Erythroblast (primary cell): Measurements from ENCODE around the gene LIME1.

Experiments
- DNase-seq, 2 experiments: peaks; one replicate each; lab custom pipeline; 2025; lab: John Stamatoyannopoulos, UW
- GATA1 ChIP-seq: IDR thresholded peaks from 2 replicates; pipeline ENCODE4 v1.6.1; 2011; ENCODE audit warnings: low read depth, mild to moderate bottlenecking, control low read depth, low read length, moderate library complexity
- POLR2A ChIP-seq: IDR thresholded peaks from 2 replicates; pipeline ENCODE4 v1.6.1; 2011; ENCODE audit warnings: mild to moderate bottlenecking, low read length

LIME1 gene

GRCh38 chr20:63743210-63743970, 6.9 kb downstream of the LIME1 start:
- TF ChIP-seq POLR2A, result no peak
- TF ChIP-seq GATA1, result no peak
- DNase-seq, result no peak

GRCh38 chr20:63744158-63744557, 7.7 kb downstream of the LIME1 start:
- no peak for TF ChIP-seq POLR2A
- TF ChIP-seq GATA1, result no peak
- no peak for DNase-seq

GRCh38 chr20:63744574-63745423, 8.3 kb downstream of the LIME1 start:
- no peak for TF ChIP-seq POLR2A
- no peak for TF ChIP-seq GATA1
- no peak for DNase-seq

GRCh38 chr20:63745424-63745805, 9.0 kb downstream of the LIME1 start:
- no peak for DNase-seq

GRCh38 chr20:63745961-63746731, 9.7 kb downstream of the LIME1 start:
- TF ChIP-seq POLR2A, result no peak
- no peak for TF ChIP-seq GATA1
- DNase-seq, result no peak

More at GRCh38 chr20:63745424-63745805, 9.0 kb downstream of the LIME1 start:
- no peak for TF ChIP-seq GATA1
- TF ChIP-seq POLR2A, result no peak

GRCh38 chr20:63746751-63747315, 10.4 kb downstream of the LIME1 start:
- TF ChIP-seq POLR2A (no peak), GATA1 (no peak)
- DNase-seq, result no peak

GRCh38 chr20:63747622-63748069, 11.2 kb downstream of the LIME1 start:
- TF ChIP-seq POLR2A, result no peak
- no peak for DNase-seq

- no peak for TF ChIP-seq GATA1
- no peak for TF ChIP-seq POLR2A
- DNase-seq, result no peak
Observed at GRCh38 chr20:63748070-63748933, 11.8 kb downstream of the LIME1 start.

- DNase-seq, result no peak
- no peak for TF ChIP-seq POLR2A
- TF ChIP-seq GATA1, result no peak
Observed at GRCh38 chr20:63748934-63749270, 12.4 kb downstream of the LIME1 start.

GRCh38 chr20:63749597-63750508, 13.4 kb downstream of the LIME1 start:
- TF ChIP-seq GATA1, result no peak
- TF ChIP-seq POLR2A, result no peak
- no peak for DNase-seq

- DNase-seq, result no peak
- TF ChIP-seq GATA1 (no peak), POLR2A (no peak)
Observed at GRCh38 chr20:63750807-63751470, 14.5 kb downstream of the LIME1 start.
